HG03342 (cell line): ENCODE data around the gene GPR160.
A peak's percentile ranks its signal among the peaks of the same experiment; 100 is the strongest.

Experiments used
- ATAC-seq: cut with Tn5 transposase; IDR thresholded peaks from one replicate; pipeline ENCODE4 v1.9.1; 2021; ENCODE audit warnings: mild to moderate bottlenecking, moderate library complexity; ENCODE audit not compliant: unreplicated experiment

The GPR160 gene

GRCh38 chr3:170027233-170028102 lies 10.3 kb upstream of the GPR160 start:
- ATAC-seq = no peak

GRCh38 chr3:170033489-170033888 lies 4.3 kb upstream of the GPR160 start:
- ATAC-seq = no peak

- no peak for ATAC-seq
These were observed 777 bp downstream of the GPR160 start for GRCh38 chr3:170038434-170039110.

- ATAC-seq = no peak
These were observed 2.6 kb downstream of the GPR160 start for GRCh38 chr3:170040418-170040817.

GRCh38 chr3:170043506-170043905 lies 5.7 kb downstream of the GPR160 start:
- ATAC-seq = no peak

GRCh38 chr3:170044271-170044670 lies 6.5 kb downstream of the GPR160 start:
- no peak for ATAC-seq

GRCh38 chr3:170044795-170045244 lies 7.0 kb downstream of the GPR160 start:
- peak; percentile 85 for ATAC-seq

GRCh38 chr3:170046269-170047132 lies 8.7 kb downstream of the GPR160 start:
- no peak for ATAC-seq

GRCh38 chr3:170047133-170047404 lies 9.3 kb downstream of the GPR160 start:
- no peak for ATAC-seq

- no peak for ATAC-seq
These were observed 11.6 kb downstream of the GPR160 start for GRCh38 chr3:170049146-170050000.

- no peak for ATAC-seq
These were observed 13.0 kb downstream of the GPR160 start for GRCh38 chr3:170050753-170051152.

- no peak for ATAC-seq
These were observed 14.6 kb downstream of the GPR160 start for GRCh38 chr3:170052398-170052797.

- ATAC-seq = no peak
These were observed 16.4 kb downstream of the GPR160 start for GRCh38 chr3:170054204-170054603.

GRCh38 chr3:170055209-170055608 lies 17.4 kb downstream of the GPR160 start:
- ATAC-seq = peak; percentile 72

- peak; percentile 92 for ATAC-seq
These were observed 19.1 kb downstream of the GPR160 start for GRCh38 chr3:170056710-170057454.

GRCh38 chr3:170057550-170057949 lies 19.8 kb downstream of the GPR160 start:
- ATAC-seq = no peak

- no peak for ATAC-seq
These were observed 20.3 kb downstream of the GPR160 start for GRCh38 chr3:170058127-170058526.

GRCh38 chr3:170059447-170059846 lies 21.7 kb downstream of the GPR160 start:
- ATAC-seq = no peak

GRCh38 chr3:170062068-170062467 lies 24.3 kb downstream of the GPR160 start:
- ATAC-seq = no peak

GRCh38 chr3:170062769-170063168 lies 25.0 kb downstream of the GPR160 start:
- no peak for ATAC-seq
